Parathyroid adenoma (tissue), 2 donors: Measurements from ENCODE around the gene SLAIN1.

Source experiments
- H2AFZ ChIP-seq: fragments of 300-600 bp; sonication (generic); one replicate; pipeline ENCODE4 v1.7.0; 2017; ENCODE audit warnings: antibody characterized with exemption, mild to moderate bottlenecking
- H3K27ac ChIP-seq: fragments of 300-600 bp; sonication (generic); one replicate; pipeline ENCODE4 v1.7.0; 2017
- H3K27me3 ChIP-seq: fragments of 300-600 bp; sonication (generic); one replicate; pipeline ENCODE4 v1.7.0; 2017; ENCODE audit warnings: low read length; ENCODE audit not compliant: control insufficient read depth, insufficient read depth
- H3K36me3 ChIP-seq: fragments of 300-600 bp; sonication (generic); one replicate; pipeline ENCODE4 v1.7.0; 2017; ENCODE audit warnings: low read length; ENCODE audit not compliant: control insufficient read depth, insufficient read depth
- H3K4me1 ChIP-seq: fragments of 300-600 bp; sonication (generic); one replicate; pipeline ENCODE4 v1.7.0; 2017; ENCODE audit warnings: control low read depth
- H3K4me2 ChIP-seq: fragments of 300-600 bp; sonication (generic); one replicate; pipeline ENCODE4 v1.7.0; 2017; ENCODE audit warnings: low read length
- H3K4me3 ChIP-seq: fragments of 300-600 bp; sonication (generic); one replicate; pipeline ENCODE4 v1.7.0; 2017; ENCODE audit warnings: low read depth, low read length
- H3K79me2 ChIP-seq: fragments of 300-600 bp; sonication (generic); one replicate; pipeline ENCODE4 v1.7.0; 2017; ENCODE audit warnings: control low read depth
- H3K9ac ChIP-seq: fragments of 300-600 bp; sonication (generic); one replicate; pipeline ENCODE4 v1.7.0; 2017; ENCODE audit warnings: mild to moderate bottlenecking
- H3K9me3 ChIP-seq: fragments of 300-600 bp; sonication (generic); one replicate; pipeline ENCODE4 v1.7.0; 2017; ENCODE audit warnings: low read length; ENCODE audit not compliant: control insufficient read depth
- CTCF ChIP-seq: fragments of 300-600 bp; sonication (generic); IDR thresholded peaks from one replicate; pipeline ENCODE4 v1.7.0; 2017; ENCODE audit warnings: antibody characterized with exemption, mild to moderate bottlenecking
- donor health status: primary hyperparathyroidism.

SLAIN1 gene

GRCh38 chr13:77786695-77787287, 89.3 kb downstream of the SLAIN1 start:
- H3K4me2 ChIP-seq: no peak overlapping the region
- H3K9me3 ChIP-seq: no peaks in the 10 kb centered on the region
- no peak overlapping the region for H3K9ac ChIP-seq
- H3K27ac ChIP-seq: no peak overlapping the region
- H3K4me1 ChIP-seq: peaks cover 2% of the 10 kb centered on the region
- no peak overlapping the region for H2AFZ ChIP-seq
- H3K4me3 ChIP-seq: no peak overlapping the region
- TF ChIP-seq CTCF: no peak
- no peaks in the 10 kb centered on the region for H3K27me3 ChIP-seq
- H3K79me2 ChIP-seq: no peaks in the 10 kb centered on the region
- H3K36me3 ChIP-seq: no peaks in the 10 kb centered on the region

- Histone ChIP-seq H3K79me2 (no peaks in the 10 kb centered on the region), H3K27me3 (no peaks in the 10 kb centered on the region), H2AFZ (no peak overlapping the region), H3K9ac (no peak overlapping the region), H3K4me2 (no peak overlapping the region), H3K4me3 (no peak overlapping the region), H3K27ac (no peak overlapping the region), H3K4me1 (peaks cover 2% of the 10 kb centered on the region), H3K9me3 (no peaks in the 10 kb centered on the region), H3K36me3 (no peaks in the 10 kb centered on the region)
- TF ChIP-seq CTCF: no peak
These were observed 91.9 kb downstream of the SLAIN1 start for GRCh38 chr13:77789376-77789775.

GRCh38 chr13:77800219-77800618, 102.7 kb downstream of the SLAIN1 start:
- Histone ChIP-seq H3K4me2 (no peak overlapping the region), H3K79me2 (no peaks in the 10 kb centered on the region), H3K9me3 (no peaks in the 10 kb centered on the region), H3K36me3 (no peaks in the 10 kb centered on the region), H3K27me3 (no peaks in the 10 kb centered on the region), H3K9ac (no peak overlapping the region), H3K4me3 (no peak overlapping the region), H3K4me1 (no peaks in the 10 kb centered on the region), H3K27ac (no peak overlapping the region), H2AFZ (no peak overlapping the region)
- no peak for TF ChIP-seq CTCF

- no peak overlapping the region for H3K27ac ChIP-seq
- H3K36me3 ChIP-seq: no peaks in the 10 kb centered on the region
- no peaks in the 10 kb centered on the region for H3K79me2 ChIP-seq
- no peak overlapping the region for H3K4me2 ChIP-seq
- no peak overlapping the region for H3K9ac ChIP-seq
- H3K27me3 ChIP-seq: no peaks in the 10 kb centered on the region
- H3K4me3 ChIP-seq: no peak overlapping the region
- no peak for TF ChIP-seq CTCF
- no peak overlapping the region for H2AFZ ChIP-seq
- H3K9me3 ChIP-seq: no peaks in the 10 kb centered on the region
- no peaks in the 10 kb centered on the region for H3K4me1 ChIP-seq
These were observed 109.0 kb downstream of the SLAIN1 start for GRCh38 chr13:77806518-77806917.

- H3K4me1 ChIP-seq: no peaks in the 10 kb centered on the region
- H3K4me2 ChIP-seq: no peak overlapping the region
- H3K27me3 ChIP-seq: no peaks in the 10 kb centered on the region
- H3K9ac ChIP-seq: no peak overlapping the region
- TF ChIP-seq CTCF: no peak
- no peak overlapping the region for H3K27ac ChIP-seq
- no peaks in the 10 kb centered on the region for H3K79me2 ChIP-seq
- H2AFZ ChIP-seq: no peak overlapping the region
- H3K4me3 ChIP-seq: no peak overlapping the region
- no peaks in the 10 kb centered on the region for H3K36me3 ChIP-seq
- no peaks in the 10 kb centered on the region for H3K9me3 ChIP-seq
These were observed 110.1 kb downstream of the SLAIN1 start for GRCh38 chr13:77807431-77808135.
